H1 (cell line): ENCODE data around the gene ACYP2. TPM values are rescaled to one million over a fixed set of nuclear protein-coding genes. Genes with fewer than 3 reads are reported as not detected.

Experiments used
- TAF7 ChIP-seq: optimal IDR thresholded peaks from 2 replicates; pipeline ENCODE3; 2011; ENCODE audit warnings: low read depth, mild to moderate bottlenecking, inconsistent platforms, low read length, moderate library complexity, borderline replicate concordance
- polyA plus RNA-seq, 7 experiments: library from polyadenylated mRNA; depleted of rRNA in 3 of 7; stranded (reverse) in 5 of 7; unstranded in 2 of 7; fragments of >200 nt in 5 of 7; fragments of 200-250 nt in 2 of 7; gene quantifications; 1 replicate in 5 of 7; 2 replicates in 1 of 7; 4 replicates in 1 of 7; pipeline versions ENCODE4 v1.2.1 to v1.2.3, GENCODE V29; 2011 to 2013; ENCODE audit warnings: missing spikeins in 2 of 7, mixed read lengths in 2 of 7
- total RNA-seq: library from RNA; stranded (reverse); fragmentation: NEBNext Ultra II Directional; extraction: Animal tissue kit (Norgen Biotek cat#: 25700); gene quantifications from 2 replicates; pipeline ENCODE4 v1.2.1, GENCODE V29; 2021

The ACYP2 gene
- total and polyA plus RNA-seq, 2 of the 8 experiments (the other 6 are each of a cell fraction or from before 2014, with no cell fraction given) = 3.4 to 4.4 TPM

DNA sequence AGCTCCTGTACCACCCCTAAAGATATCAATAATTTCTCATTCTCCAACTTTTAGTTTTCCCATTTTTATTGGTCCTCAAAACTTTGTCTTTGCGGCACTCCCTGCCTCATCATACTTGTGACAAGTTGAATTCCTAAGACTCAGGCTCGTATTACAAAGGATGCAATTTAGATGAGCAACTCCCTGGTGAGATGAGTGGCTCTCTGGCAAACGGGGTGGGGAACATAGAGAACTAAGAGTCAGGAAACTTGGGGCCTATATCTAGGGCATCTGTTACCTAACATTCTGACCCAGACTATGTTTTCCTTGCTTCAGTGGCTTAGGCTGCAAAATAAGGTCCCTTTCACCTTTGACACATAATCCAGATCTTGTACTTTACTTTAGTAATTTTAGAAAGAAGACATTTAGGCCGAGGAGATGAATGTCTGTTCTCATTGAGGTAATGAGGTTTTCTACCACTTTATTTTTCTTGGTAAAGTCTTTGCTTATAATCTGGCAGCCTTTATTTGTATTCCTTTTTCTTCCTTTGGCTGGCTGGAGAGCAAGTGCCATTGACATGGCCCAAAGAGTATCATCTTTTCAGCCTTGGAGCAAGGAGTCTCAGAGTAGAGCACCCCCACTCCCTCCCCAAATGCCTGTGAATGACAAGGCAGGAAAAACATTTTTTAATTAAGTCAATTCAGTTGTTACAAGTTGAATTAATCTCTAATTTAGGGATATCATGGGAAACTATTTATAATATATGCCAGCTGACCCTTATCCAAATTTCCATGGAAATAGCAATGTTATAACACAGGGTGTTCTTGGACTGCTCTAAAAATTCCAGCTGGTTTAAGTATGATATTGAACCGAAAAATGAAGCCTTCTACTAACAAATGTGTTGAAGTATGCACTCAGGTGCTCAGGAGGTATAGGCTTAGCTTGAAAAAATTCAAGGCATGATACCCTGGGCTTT, 125.4 kb downstream of the ACYP2 start (continued):
- TF ChIP-seq TAF7 = no peak
